SW 1271 (cell line): Measurements from ENCODE around the gene HSF2BP.
"Not testable (repeated sequence)": the region's sequence is repeated elsewhere in the genome, so short reads cannot be mapped to it uniquely, and the experiment has no call there.

Experiments used
- DNase-seq, 2 experiments: peaks; one replicate each; lab custom pipeline; 2025; lab: John Stamatoyannopoulos, UW

Gene HSF2BP

GRCh38 chr21:43516860-43517627 lies 142.2 kb downstream of the HSF2BP start:
- not testable (repeated sequence) for DNase-seq

GRCh38 chr21:43516295-43516847 lies 142.9 kb downstream of the HSF2BP start:
- DNase-seq: not testable (repeated sequence)

- not testable (repeated sequence) for DNase-seq
Measured at GRCh38 chr21:43514834-43515233, 144.5 kb downstream of the HSF2BP start.

GRCh38 chr21:43513023-43513422 lies 146.3 kb downstream of the HSF2BP start:
- not testable (repeated sequence) for DNase-seq

GRCh38 chr21:43511209-43511608 lies 148.1 kb downstream of the HSF2BP start:
- DNase-seq: not testable (repeated sequence)

- DNase-seq: not testable (repeated sequence)
Measured at GRCh38 chr21:43510669-43511068, 148.6 kb downstream of the HSF2BP start.

- not testable (repeated sequence) for DNase-seq
Measured at GRCh38 chr21:43503892-43504291, 155.4 kb downstream of the HSF2BP start.

- not testable (repeated sequence) for DNase-seq
Measured at GRCh38 chr21:43503075-43503750, 156.1 kb downstream of the HSF2BP start.

- not testable (repeated sequence) for DNase-seq
Measured at GRCh38 chr21:43502407-43503071, 156.7 kb downstream of the HSF2BP start.

- not testable (repeated sequence) for DNase-seq
Measured at GRCh38 chr21:43498924-43499323, 160.4 kb downstream of the HSF2BP start.

GRCh38 chr21:43498065-43498464 lies 161.2 kb downstream of the HSF2BP start:
- DNase-seq: not testable (repeated sequence)

GRCh38 chr21:43494279-43495012 lies 164.8 kb downstream of the HSF2BP start:
- not testable (repeated sequence) for DNase-seq

- DNase-seq: not testable (repeated sequence)
Measured at GRCh38 chr21:43493471-43493870, 165.8 kb downstream of the HSF2BP start.

GRCh38 chr21:43488235-43488634 lies 171.1 kb downstream of the HSF2BP start:
- DNase-seq: not testable (repeated sequence)

- not testable (repeated sequence) for DNase-seq
Measured at GRCh38 chr21:43486051-43486450, 173.2 kb downstream of the HSF2BP start.

- DNase-seq: not testable (repeated sequence)
Measured at GRCh38 chr21:43485016-43485415, 174.3 kb downstream of the HSF2BP start.

GRCh38 chr21:43479197-43479596 lies 180.1 kb downstream of the HSF2BP start:
- DNase-seq: not testable (repeated sequence)
